Fibroblast of upper back skin (primary cell): ENCODE data around the gene LIF.
"Not testable (repeated sequence)": the region's sequence is repeated elsewhere in the genome, so short reads cannot be mapped to it uniquely, and the experiment has no call there.

Experiments used
- DNase-seq: peaks from one replicate; pipeline ENCODE4 v3.0.0-alpha.2; 2013

The LIF gene

DNA sequence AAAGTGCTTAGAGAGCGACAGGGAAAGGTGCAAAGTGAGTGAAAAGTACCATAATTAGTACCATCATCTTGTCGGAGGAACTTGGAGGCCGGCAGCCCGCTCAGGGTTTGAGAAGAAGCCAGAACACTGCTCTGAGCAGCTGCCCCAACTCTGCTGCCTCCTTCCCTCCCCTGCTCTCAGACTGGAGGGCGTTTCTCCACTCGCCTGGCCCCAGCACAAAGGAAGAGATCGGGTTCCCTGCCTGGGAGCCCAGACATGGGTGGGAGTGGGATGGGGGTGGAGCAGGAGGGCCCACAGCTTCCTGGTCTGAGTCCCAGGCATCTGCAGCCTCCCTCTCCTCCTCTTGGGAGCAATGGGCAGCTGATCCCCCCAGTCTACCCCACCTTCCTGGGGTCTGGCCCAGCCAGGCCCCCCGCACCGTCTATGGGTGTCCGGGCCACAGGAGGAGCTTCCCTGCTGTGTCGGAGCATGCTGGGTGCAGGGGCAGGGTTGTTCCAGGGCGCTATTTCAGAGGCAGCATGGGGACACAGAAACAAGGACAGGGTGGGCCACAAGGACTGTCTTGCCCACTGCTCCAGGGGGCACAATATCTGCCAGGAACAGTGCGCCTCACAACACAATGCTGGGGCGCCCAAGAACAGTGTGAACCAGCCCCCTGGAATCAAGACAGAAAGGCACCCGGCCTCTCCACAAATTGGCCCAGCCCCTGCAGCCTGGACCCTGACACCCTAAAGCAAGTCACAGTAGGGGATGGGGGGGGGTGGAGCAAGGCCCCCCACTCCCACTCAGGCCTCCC lies 4.8 kb downstream of the LIF start:
- DNase-seq = peak; percentile 49

DNA sequence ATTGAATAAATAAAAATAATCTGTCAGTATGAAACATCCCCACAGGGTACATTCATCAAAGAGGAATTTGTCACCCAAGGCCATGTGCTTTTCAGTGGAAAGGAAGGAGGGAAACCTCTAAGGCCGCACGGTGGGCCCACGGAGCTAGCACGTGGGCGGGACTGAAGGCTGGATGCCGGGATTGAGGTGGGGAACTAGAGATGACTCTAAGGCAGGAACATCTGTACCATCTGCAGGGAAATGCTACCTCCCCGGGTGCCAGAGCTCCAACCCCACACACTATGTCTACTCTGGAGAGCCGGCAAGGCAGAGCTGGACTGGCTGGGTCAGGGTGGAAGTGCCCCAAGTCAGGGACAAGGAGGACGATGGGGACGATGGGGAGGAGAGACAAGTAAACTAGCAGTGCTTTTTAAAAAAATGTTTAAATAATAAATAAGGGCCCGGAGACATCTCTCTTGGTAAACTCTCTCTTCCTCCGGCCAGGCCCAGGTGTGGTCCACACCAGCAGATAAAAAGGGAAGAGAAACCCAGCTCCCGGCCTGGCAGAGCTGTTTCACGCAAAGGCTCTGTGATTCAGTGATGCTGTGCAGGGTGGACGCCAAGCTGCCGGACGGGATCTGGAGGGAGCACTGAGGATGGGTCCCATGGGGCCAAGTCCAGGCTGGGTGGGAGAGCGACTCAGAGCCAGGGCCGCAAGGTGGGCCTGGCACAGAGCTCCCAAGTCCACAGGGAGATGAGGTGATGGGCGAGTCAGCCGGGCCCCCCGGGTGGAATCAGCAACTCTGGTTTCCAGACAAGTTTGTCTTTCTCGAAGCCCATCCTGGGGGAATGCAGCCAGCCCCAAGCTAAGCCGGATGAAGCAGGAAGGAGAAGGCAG lies 5.8 kb downstream of the LIF start:
- DNase-seq = no peak

DNA sequence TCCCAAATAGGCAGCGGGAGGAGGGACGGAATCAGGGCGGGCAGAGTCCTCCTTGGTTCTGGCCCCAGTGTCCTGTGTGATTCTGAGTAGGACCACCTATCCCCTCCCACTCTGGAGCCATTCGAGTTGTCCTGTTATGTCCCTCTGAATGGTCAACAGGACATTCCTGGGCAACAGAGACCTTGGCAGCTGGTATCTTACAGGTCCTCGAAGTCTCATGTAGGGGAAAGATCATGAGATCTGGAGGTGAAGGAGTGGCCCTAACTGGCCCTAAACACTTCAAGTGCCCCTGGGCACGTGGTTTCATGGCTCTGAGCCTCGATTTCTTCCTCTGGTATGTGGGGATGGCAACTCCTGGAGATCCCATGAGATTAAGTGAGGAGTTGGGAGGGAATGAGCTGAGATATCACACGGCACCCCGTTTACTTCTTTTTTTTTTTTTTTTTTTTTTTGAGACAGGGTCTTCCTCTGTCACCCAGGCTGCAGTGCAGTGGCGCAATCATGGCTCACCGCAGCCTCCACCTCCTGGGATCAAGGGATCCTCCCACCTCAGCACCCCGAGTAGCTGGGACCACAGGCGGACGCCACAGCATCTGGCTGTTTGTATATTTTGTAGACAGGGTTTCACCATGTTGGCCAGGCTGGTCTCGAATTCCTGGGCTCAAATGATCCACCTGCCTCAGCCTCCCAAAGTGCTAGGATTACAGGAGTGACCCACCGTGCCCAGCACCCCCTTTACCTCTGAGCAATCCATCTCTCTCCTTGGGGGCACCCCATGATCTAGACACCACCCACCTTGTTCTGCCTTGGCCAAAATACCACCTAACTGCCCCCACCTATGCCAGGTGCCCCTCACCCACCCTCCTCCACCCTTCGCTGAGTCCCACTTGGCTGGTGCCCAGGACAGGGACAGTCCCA lies 6.8 kb downstream of the LIF start:
- DNase-seq = no peak

DNA sequence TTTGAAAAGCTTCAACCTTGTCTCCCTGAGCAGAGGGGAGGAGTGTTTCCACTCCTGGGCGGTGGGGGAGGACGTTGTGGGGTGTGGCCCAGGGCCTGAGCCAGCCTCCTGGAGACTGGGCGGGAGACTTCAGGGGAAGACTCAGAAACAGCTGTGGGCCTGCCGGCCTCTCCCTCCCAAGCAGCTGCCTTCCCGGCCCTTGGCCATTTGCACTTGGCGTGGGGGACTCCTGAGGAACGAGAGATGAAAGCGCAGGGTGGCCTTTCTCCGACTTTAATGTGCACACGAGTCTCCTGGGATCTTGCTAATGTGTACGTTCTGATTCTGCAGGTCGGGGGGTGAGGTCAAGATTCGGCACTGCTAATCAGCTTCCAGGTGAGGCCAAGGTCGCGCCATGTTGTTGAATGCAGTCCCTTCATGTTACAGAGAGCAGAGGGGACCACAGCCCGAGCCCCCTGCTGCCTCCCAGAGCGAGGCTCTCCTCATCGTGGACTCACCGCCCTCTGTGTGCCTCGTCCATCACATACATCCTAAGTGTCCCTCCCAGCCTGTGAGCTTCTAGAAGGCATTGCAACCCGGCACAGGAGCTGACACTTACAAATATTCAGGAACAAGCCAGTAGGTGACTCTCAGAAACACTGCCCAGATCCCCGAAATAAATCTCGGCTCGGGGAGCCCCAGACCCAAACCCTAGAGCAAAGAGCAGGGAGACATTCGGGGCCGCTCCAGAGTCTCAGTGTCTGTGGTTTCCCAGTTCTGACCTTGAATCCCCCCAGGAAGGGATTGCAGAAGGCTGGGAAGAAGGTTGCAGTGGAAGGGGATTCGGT lies 7.7 kb downstream of the LIF start:
- DNase-seq = peak; percentile 82

DNA sequence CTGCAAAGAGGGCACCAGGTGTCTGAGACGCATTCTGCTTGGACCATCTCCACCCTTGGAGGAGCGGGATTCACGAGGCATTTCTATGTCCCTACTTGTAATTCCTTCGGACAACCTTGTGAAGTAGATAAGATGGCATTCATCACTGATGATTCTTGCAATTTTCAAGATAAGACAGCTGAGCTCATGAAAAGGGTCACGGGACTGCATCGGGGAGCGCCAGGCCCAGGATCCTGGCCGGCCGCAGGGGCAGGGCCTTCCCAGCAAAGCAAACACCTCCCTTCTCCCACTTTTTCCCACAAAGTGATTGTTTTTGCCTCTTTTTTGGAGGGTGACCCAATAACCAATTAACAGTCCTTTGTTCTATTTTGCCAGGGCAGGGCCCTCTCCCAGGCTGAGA lies 8.4 kb downstream of the LIF start:
- DNase-seq = no peak

DNA sequence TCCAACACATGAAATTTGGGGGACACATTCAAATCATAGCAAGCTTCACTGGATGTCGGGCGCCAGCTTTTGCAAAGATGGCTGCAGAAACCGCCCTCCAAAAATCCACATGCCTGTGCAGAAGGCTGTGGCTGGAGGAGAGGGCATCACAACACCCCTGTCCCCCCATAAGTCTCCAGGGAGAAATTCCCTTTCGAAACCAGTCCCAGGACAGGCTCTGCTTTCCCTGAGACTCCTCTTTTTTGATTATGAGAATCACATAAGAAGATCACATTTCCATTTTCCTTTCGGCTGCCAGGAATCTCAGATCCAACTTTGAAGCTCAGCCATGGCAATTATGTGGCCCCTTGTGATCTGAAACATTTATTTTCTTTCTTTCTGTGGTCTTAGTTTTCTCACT lies 9.7 kb downstream of the LIF start:
- no peak for DNase-seq

DNA sequence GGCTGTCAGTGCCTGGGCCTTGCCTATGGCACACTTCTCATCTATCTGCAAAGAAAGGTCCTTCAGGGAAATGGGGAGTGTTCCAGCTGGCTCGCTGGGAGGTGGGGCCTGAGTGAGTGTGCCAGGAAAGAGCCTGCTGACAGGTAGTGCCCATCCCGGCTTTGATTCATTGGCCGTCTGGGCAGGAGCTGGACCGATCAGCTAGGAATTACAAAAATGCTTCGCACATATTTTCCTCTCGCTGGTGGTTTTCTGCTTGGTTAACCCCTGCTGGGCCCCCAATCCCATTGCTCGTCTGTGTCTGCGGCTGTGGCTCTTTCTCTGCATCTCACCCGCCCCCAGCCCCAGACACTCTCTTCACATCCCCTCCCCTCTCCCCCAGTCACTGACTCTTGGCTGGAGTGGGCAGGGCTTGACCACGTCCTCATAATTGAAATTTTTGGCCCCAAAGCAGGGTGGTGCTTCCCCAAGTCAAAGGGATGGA lies 10.8 kb downstream of the LIF start:
- DNase-seq = peak; percentile 98

DNA sequence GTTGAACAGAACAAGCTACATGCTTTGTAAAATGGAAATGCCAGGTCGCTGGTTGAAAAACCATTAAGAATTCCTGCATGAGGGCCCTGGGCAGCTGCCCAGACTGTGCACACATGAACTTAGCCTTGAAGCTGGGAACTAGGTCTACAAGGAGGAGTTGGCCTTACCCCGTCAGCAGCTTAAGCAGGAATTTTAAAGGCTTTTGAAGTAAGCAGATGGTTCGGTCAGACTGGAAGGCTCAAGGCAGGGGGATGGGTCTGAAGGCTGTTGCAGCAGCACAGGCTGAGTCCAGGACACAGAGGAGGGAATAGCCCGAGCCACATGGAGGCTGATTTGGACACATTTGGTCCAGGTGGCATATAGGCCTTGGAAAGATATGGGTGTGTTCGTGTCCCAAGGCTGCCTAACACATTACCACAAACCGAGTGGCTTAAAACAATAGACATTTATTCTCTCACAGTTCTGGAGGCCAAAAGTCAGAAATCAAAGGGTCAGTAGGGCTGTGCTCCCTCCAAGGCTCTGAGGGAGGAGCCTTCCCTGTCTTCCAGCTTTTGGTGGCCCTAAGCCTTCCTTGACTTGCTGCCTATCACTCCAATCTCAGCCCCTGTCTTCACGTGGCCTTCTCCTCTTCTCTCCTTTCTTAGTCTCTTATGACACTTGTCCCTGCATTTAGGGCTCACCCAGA lies 11.6 kb downstream of the LIF start:
- DNase-seq = peak; percentile 98

DNA sequence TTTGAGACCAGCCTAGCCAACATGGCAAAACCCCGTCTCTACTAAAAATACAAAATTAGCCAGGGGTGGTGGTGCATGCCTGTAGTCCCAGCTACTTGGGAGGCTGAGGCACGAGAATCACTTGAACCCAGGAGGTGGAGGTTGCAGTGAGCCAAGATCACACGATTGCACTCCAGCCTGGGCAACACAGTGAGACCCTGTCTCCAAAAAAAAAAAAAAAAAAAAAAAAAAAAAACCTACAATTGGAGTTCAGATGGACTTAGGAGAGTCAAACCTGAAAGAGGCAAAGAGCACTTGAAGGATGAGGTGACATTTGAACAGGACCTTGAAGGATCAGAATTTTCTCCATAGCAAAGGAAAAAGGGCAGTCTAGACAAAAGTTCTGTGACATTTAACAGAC lies 12.2 kb downstream of the LIF start:
- not testable (repeated sequence) for DNase-seq

DNA sequence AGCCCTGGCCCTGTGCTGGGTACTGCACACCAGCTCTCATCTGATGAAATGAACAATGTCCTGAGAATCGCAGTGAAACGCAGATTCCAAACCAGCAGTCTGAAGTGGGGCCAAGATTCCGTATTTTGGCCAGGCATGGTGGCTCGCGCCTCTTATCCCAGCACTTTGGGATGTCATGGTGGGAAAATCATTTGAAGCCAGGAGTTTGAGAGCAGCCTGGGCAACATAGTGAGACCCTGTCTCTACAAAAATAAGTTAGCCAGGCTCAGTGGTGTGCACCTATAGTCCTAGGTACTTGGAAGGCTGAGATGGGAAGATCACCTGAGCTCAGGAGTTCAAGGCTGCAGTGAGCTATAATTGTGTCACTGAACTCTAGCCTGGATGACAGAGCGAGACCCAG lies 13.0 kb downstream of the LIF start:
- peak; percentile 41 for DNase-seq

DNA sequence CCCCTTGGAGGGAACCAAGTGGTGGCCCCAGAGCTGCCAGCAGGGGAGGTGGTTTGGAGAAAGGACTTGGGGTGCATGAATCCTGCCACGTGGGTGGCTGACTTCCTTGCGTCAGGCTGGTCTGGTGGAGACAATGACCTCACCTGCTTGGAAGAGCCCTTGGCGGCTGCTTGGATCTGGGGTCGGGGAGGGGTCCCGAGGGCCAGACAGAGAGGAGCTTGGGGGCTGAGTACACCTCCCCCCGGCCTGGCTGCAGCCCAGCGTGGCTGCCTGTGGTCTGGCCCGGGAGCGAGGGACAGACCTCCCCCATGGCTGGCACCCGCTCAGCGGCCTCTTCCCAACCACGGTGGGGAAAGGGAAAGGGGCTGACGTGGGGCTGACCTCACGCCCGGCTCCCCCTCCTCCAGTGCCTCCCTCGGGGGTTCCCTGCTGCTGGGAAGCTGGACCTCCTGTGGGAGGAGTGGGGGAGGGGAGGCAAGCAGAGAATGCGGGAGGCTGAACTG lies 13.8 kb downstream of the LIF start:
- DNase-seq = peak; percentile 87

DNA sequence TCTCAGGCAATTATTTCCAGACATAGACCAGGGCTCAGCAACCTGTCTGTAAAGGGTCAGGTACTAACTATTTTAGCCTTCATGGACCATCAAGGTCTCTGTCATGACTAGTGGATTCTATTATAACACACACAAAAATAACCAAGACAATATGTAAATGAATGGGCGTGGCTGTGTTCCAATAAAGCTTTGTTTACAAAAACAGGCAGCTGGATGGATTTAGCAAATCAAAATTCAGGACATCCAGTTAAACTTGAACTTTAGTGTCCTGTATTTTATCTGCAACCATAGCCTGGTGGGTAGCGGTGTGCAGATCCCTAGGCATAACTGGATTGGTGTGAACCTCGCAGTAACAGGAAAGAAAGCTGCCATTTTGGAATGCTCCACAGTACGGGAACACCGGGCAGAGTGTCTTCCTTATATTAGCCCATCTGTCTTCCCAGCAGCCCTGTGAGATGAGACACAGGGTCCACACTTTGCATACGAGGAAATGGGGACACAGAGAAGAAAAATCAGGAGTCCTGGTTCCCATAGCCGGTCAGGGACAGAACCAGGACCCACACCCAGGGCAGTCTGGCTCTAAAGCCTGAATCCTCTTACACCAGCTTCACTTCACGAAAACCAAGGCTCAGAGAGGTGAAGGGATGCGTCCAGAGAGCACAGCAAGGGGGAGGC lies 15.6 kb downstream of the LIF start:
- DNase-seq = no peak

DNA sequence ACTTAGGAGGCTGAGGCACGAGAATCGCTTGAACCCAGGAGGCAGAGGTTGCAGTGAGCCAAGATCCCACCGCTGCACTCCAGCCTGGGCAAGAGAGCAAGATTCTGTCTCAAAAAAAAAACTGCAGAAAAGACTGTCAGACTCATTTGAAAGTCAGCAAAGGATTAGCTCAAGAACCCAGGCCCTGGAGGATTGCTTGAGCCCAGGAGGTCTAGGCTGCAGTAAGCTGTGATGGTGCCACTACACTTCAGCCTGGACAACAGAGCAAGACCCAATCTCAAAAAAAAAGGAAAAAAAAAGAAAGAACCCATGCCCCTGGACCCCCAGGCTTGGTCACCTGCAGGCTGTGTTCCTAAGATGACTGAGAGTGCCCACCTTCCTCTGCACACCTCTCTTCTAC lies 16.2 kb downstream of the LIF start:
- no peak for DNase-seq

DNA sequence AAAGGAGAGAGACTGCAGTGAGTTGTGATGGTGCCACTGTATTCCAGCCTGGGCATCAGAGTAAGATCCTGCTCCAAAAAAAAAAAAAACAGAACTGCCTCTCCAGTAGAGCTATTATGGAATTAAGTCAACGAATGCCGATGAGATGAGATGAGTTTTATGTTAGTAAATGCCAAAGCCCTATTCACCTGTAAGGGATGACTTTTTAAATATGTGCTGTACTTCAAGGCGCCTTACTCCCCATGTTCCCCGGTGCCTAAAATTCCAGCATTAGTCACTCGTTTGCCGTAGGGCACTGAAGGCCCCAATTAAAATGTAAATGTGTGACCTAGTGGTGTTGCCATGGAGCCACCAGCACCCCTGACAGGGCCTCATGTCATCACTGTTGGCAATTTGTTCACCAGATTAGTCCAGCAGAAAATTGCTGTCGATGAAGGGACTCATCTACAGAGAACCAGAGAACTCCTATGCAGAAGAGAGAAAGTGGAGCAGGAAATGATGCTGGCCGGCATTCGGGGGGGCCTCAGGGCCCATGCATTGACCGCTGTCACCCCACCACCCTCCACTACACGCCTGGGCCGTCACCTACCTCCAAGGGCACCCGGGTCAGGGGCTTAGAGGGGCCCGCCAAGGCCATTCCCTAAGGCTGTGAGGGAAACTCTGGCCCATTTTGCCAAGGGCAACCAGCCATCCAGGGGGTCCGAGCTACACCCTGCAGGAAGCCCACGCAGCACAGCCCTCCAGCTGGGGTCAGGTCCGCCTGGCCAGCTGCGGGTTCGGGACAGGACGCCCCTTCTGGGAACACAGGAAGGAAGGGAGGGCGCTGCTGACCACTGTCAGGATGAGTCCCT lies 17.8 kb downstream of the LIF start:
- DNase-seq = no peak

DNA sequence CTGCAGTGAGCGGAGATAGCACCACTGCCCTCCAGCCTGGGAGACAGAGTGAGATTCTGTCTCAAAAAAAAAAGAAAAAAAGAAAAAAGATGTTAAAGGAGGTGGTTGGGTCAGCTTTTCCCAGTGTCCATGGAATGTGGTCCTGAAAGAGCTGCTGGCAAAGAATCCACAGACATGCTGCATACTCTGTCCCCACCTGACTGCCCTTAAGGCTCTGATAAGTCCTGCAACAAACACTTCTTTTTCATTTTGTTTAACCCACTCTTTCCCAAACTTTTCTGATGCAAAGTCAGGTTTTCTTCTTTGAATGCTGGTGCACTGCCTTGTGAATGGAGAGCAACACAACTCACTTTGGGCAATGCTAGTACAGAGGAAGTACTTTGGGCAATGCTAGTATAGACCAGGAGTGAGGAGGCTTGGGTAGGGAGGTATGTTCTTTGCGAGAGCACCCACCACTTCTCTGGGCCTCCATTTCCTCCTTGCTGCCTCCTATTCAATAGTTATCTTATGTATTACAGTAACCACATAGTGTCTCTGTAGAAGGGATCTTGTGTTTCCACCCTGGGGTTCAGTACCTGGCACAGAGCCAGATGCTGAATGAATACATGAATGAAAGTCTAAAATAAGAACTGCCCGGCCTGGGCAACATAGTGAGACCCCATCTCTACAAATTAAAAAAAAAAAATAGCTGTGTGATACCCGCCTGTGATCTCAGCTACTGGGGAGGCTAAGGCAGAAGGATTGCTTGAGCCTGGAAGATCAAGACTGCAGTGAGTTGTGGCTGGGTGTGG lies 18.9 kb downstream of the LIF start:
- no peak for DNase-seq

DNA sequence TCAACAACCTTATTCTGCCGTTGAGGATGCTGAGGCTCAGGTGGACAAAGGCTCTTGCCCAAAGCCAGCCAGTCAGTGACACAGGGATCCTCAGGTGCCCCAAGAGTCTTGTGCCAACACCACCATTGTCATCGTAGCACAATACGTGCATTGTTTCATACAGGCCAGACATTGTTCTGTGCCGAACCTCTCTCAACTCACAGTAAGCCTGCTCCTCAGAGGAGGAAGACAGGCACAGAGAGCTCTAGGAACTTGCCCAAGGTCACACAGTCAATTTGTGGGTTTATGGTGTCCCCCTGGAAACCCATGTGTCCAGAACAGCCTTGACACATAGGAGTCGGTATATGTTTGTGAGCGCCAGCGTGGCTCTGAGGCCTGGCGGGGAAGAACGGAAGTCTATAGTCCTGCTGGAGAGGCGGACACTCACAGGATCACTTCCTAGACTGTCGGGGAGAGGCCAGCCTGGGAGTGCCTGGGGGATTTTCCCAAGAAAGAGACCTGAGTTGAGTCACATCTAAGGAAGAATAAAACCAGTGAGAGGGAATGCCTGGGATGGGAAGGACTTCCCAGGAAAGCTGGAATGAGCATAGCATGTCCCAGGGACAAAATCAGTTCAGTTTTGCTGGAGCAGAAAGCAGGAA lies 20.2 kb downstream of the LIF start:
- no peak for DNase-seq

DNA sequence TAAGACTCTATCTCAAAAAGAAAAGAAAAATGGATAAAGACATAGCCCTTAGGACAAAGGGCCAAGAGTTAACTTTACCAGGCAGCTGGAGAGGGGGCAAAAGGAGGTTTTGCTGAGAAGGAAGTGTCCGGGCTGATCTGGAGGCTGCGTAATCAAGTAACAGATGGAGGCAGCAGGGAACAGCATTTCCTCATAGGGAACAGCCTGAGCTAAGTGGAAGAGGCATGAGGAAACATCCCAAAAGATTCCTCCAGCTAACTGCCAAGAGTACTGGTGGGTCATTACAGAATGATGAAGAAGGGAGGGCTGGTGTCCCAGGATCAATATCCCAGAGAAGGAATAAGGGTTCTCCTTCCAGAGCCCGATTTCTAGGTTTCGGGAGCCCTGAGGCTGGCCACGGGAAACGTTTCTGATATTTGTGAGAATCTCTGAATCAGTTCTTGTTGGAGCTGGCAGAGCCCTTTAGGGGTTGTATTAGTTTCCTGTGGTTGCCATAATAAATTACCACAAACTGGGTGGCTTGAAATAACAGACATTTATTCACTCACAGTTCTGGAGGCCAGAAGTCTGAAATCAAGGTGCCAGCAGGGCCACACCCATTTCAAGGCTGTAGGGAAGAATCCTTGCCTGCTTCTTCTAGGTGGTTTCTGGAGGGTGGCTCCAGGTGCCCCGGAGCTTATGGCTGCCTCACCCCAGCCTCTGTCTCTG lies 21.2 kb downstream of the LIF start:
- no peak for DNase-seq
